ENCODE results near the gene SLC9A6.

SLC9A6 gene

GRCh38 chrX:135985157-135985972, at the start of gene SLC9A6:
SLC9A6 (plus strand) TSS chrX:135985435; CDS start chrX:135985659, 224 bp downstream.
- DNase-seq: peak; percentile 83 to 87 (median 83)

GRCh38 chrX:135944486-135944885, 40.7 kb upstream of the SLC9A6 start:
- DNase-seq: no peak

- no peak for DNase-seq
These were observed 33.9 kb upstream of the SLC9A6 start for GRCh38 chrX:135951291-135951690.

DNA sequence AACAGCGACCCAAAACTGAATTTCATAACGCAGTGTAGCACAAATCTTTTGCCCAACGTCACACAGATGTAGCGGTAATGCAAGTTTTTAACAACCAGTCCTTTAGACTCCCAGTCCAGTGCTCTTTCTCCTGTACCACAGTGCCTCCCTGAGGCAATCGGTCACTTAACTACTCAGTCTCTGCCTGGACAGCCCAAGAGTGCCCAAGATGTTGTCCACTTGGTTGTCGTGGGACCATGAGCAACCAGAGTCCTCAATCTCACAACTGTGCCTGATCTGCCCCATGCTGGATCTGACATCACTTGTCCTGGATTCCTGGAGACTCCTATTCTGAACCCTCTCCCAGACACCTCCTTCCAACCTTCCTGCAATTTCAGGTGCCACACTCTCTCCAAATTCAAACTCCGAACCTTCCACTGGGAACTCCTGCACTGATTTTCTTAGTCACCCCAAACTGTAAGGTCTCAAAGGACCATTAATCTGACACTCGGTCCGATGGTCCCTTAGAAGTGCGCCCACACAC, 12.1 kb upstream of the SLC9A6 start:
- peak in 1 of 3 experiments; percentile 48 for DNase-seq

DNA sequence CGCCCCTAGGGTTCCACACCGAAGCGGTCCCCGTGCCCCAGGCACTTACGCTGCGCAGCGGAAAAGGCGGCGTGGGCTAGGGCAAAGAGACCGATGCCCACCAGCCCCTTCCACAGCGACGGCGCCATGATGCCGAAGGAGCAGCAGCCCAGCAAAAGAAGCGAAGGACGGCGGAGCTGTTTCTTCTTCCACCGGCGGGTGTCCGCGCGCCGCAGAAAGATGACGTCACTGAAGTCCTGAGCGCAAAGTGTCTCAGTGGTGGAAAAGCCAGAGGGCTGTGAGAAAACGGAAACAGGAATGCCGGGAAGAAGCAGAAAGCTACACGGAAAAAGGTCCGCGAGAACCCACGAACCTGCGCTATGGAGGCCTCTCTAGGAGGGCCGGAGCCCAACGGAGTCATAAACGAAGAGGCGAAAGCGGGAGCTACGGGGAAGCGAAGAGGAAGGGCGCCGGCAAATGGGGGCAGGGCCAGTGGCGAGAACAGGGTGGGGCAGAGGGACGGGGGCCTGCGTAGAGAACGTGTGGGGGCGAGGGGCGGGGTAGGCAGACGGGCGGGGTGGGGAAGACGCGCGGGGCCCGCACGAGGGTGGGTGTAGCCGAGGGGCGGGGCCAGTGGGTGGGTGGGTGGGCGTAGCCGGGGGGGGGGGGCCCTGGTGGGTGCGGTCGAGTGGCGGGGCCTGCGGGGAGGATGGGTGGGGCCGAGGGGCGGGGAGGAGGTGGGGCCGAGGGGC, 11.5 kb upstream of the SLC9A6 start, which contains the start of gene MMGT1:
TSS of gene MMGT1 (minus strand) at position 441 of the 731 bp plus-strand sequence. CDS start at position 128, 313 bp downstream.
- peak; percentile 88 to 91 (median 90) for DNase-seq

GRCh38 chrX:135974279-135974856, 10.9 kb upstream of the SLC9A6 start:
- peak; percentile 39 to 71 (median 59) for DNase-seq

DNA sequence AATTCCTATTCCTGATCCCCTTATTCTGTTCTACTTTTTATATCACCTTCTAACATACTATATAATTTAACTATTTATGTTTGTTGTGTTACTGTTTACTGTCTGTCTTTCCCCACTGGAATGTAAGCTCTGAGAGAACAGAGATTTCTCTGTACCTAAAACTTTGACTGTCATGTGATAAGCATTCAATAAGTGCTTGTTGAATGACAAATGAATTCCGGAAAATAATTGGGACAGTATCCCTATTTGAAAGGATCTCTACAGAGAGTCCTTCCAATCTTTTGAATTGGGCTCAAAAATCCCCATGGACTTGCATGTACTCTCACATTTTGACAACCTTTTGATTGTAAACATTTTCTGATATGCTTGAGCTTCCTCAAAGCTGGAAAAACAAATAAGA, 9.8 kb upstream of the SLC9A6 start:
- no peak for DNase-seq

GRCh38 chrX:135977611-135978010, 7.6 kb upstream of the SLC9A6 start:
- no peak for DNase-seq

GRCh38 chrX:135981010-135981409, 4.2 kb upstream of the SLC9A6 start:
- DNase-seq: no peak

GRCh38 chrX:135981668-135982067, 3.6 kb upstream of the SLC9A6 start:
- DNase-seq: no peak

DNA sequence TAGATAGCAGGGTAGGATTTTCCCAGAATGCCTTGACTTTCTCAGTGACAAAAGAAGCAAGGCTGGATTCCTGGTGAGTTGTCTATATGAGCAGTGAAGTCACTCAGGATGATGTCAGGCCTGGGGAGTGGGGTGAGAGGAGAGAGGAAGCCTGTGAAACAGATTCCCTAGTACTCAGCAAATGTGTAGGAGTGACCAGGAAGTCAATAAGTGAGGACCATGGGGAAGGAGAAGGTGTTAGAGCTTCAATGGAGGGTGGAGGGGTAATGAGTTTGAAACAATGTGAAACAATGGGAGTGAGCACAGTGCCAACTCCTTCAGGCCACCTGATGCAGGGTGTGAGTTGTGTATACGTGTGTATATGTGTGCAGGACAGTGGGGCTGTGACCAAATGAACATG, 2.4 kb upstream of the SLC9A6 start:
- DNase-seq: no peak

- no peak for DNase-seq
These were observed 979 bp upstream of the SLC9A6 start for GRCh38 chrX:135984256-135984655.

GRCh38 chrX:135984791-135985156, 461 bp upstream of the SLC9A6 start:
- DNase-seq: no peak

DNA sequence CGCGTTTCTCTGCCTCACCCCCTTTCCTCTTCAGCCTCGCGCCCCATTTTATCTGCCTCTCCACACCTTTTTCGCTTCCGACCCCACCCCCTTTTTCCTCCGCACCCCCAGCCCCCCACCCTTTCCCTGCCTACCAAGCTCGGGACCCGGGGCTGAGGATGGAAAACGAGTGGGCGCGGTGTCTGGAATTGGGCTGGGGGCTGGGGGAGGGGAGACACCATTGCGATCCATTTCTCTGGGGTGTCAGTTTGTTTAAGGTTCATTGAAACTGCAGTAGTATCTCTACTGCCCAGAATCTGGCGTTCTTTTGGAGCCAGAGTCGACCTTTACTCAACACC, 707 bp downstream of the SLC9A6 start:
- peak in 1 of 3 experiments; percentile 44 for DNase-seq

- no peak for DNase-seq
These were observed 3.0 kb downstream of the SLC9A6 start for GRCh38 chrX:135988245-135988644.

DNA sequence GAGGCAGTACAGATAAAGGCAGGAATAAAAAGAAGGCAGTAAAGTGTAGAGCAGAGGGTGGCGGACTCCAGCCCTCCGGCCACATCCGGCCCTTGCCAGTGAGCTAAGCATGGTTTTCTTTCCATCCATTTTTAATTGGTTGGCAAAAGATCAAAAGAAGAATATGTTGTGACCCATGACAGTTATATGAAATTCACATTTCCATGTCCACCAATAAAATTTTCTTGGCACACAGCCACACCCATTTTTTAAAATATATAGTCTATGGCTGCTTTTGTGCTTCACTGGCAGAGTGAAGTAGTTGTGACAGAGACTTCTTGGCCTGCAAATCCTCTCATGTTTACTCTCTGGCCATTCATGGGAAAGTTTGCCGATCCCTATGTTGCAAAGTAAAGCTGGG, 29.8 kb downstream of the SLC9A6 start:
- DNase-seq: no peak

- DNase-seq: no peak
These were observed 31.6 kb downstream of the SLC9A6 start for GRCh38 chrX:136016881-136017280.

- no peak for DNase-seq
These were observed 34.0 kb downstream of the SLC9A6 start for GRCh38 chrX:136019226-136019625.

- DNase-seq: no peak
These were observed 35.9 kb downstream of the SLC9A6 start for GRCh38 chrX:136021160-136021559.

DNA sequence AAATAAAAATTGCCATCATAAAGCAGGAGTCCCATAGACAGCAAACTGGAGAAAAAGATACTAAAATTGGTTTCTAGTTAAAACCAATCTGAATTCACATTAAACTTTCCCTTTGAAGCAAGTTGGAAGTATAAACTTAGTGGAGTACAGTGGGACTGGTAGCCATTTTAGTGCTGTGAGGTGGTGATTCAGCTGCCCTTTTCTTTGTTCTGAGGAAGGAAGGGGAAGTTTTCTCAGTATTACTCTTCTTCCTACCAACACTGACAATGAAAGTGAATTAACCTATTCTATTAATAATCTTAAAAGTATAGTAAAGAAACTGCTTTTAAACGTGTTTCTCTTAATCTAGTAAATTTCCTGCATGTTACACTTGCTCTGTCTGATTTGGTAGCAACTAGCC, 36.7 kb downstream of the SLC9A6 start:
- no peak for DNase-seq

- peak in 1 of 3 experiments; percentile 6 for DNase-seq
These were observed 39.9 kb downstream of the SLC9A6 start for GRCh38 chrX:136025091-136025490.

- DNase-seq: peak; percentile 26 to 79 (median 33)
These were observed 43.2 kb downstream of the SLC9A6 start for GRCh38 chrX:136028383-136028984.

- DNase-seq: no peak
These were observed 44.5 kb downstream of the SLC9A6 start for GRCh38 chrX:136029766-136030165.

Measured in NCI-H1417 (cell line).